Stimulated activated naive B cell treated with anti-CD40 and anti-IgM and Interleukin-4, amounts not matched to agents 10 μg/mL and 1 μg/mL and 100 μg/mL, for 72 hours (primary cell): ENCODE measurements around the gene MINAR2.

Source experiments
- ATAC-seq, 2 donors: fragments of 150-1000 bp; cut with Tn5 transposase; replicated peaks; 2 replicates each; pipeline ENCODE4 v1.10.0; 2021; ENCODE audit warnings: moderate library complexity in 1 of 2
- DNase-seq: peaks from one replicate; pipeline ENCODE4 v3.0.0; 2021
- H3K27ac Mint-ChIP-seq: one replicate; pipeline ENCODE4 v1.8.0; 2022; ENCODE audit warnings: mild to moderate bottlenecking, mixed read lengths
- H3K27me3 Mint-ChIP-seq, 2 donors: one replicate each; pipeline ENCODE4 v1.8.0; 2022; ENCODE audit warnings: mixed read lengths in 2 of 2
- H3K36me3 Mint-ChIP-seq, 2 donors: one replicate each; pipeline ENCODE4 v1.8.0; 2022; ENCODE audit warnings: mixed read lengths in 2 of 2, mild to moderate bottlenecking in 1 of 2
- H3K4me1 Mint-ChIP-seq, 2 donors: one replicate each; pipeline ENCODE4 v1.8.0; 2022; ENCODE audit warnings: mixed read lengths in 2 of 2, mild to moderate bottlenecking in 1 of 2
- H3K4me3 Mint-ChIP-seq, 2 donors: one replicate each; pipeline ENCODE4 v1.8.0; 2022; ENCODE audit warnings: mild to moderate bottlenecking in 2 of 2, mixed read lengths in 2 of 2, moderate library complexity in 1 of 2
- H3K9me3 Mint-ChIP-seq, 2 donors: one replicate each; pipeline ENCODE4 v1.8.0; 2022; ENCODE audit warnings: mixed read lengths in 2 of 2, mild to moderate bottlenecking in 1 of 2

Gene MINAR2, protein sequence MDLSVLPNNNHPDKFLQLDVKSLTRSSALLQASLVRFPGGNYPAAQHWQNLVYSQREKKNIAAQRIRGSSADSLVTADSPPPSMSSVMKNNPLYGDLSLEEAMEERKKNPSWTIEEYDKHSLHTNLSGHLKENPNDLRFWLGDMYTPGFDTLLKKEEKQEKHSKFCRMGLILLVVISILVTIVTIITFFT

DNA sequence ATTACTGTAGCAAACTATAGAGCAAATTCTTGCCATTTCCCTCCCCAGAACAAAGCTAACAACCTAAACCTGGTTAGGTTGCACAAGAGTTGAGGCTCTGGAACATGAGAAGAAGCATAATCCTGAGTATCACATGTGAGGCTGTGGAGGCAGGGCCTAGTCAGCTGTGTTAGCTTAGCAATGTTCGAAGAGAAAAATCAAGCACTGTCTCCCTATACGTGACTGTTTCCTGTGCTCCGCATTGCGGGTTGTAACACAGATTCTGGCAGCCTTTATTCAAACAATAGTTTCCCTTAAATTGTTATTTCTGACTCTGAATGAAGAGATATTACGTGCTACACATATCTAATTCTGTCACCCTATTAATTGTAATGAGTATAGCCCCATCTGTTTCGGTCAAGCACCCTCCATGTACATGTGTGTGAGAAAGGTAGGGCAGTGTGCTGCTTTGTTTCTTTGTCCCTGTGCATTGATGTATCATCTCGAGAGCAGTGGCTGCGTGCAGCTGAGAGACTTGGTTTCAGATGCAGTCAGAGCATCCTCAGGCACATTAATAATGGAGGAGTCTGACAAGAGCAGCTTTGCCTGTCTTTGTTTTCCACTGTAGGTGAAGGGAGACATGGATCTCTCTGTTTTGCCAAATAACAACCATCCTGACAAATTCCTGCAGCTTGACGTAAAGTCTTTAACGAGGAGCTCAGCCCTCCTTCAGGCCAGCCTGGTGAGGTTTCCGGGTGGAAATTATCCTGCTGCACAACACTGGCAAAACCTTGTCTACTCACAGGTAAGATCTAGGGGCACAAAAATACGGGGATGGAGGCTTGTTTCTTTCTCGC is at the start of gene MINAR2:
Gene MINAR2 (plus strand): TSS at position 523 of the 836 bp plus-strand sequence. CDS start 97 bp downstream, at position 620.
- Mint-ChIP-seq H3K4me3 (no peak within 1 kb of the TSS), H3K4me1 (no peaks in the 10 kb centered on the region), H3K9me3 (no peaks in the 10 kb centered on the region), H3K36me3 (no peaks in the 10 kb centered on the region), H3K27ac (no peak within 1 kb of the TSS), H3K27me3 (no peaks in the 10 kb centered on the region)
- ATAC-seq: no peak
- no peak for DNase-seq

DNA sequence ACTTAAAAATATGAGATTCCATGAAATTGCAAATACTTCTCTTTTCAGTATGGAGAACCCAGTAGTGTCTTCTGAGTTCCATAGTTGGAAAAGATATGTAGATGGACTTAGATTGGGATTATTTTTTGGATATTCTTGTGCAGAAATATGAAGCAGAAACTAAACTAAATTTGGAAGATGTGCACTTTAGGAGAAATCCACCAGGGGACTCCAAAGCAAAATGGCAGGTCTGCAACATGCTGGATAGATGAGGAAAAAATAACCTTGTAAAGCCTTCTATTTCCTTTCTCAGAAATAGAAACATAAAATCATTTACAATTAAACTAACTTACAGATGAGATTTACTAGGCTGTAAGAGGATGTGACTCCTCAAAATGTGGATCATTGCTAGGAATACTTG is 49.2 kb upstream of the MINAR2 start:
- H3K4me3 Mint-ChIP-seq: no peak overlapping the region
- peaks cover 0 to 4% of the 10 kb centered on the region in 2 donors for H3K9me3 Mint-ChIP-seq
- H3K27me3 Mint-ChIP-seq: no peaks in the 10 kb centered on the region
- no peak for DNase-seq
- H3K4me1 Mint-ChIP-seq: no peaks in the 10 kb centered on the region
- ATAC-seq: no peak
- H3K36me3 Mint-ChIP-seq: no peaks in the 10 kb centered on the region
- H3K27ac Mint-ChIP-seq: no peak overlapping the region

DNA sequence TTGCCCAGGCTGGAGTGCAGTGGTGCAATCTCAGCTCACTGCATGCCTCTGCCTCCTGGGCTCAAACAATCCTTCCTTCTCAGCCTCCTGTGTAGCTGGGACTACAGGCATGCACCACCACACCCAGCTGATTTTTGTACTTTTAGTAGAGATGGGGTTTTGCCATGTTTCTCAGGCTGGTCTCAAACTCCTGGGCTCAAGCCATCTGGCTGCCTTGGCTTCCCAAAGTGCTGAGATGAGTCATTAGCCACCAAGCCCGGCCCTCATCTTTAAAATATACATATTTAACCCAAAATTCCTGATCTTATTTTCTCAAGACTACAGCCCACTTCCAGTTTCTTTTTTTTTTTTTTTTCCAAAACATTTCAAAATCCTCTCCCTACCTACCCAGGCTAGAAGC is 31.7 kb upstream of the MINAR2 start:
- Mint-ChIP-seq H3K9me3 (no peaks in the 10 kb centered on the region), H3K27ac (no peak overlapping the region), H3K27me3 (no peaks in the 10 kb centered on the region), H3K4me3 (no peak overlapping the region), H3K4me1 (no peaks in the 10 kb centered on the region), H3K36me3 (no peaks in the 10 kb centered on the region)
- DNase-seq: no peak
- ATAC-seq: no peak

DNA sequence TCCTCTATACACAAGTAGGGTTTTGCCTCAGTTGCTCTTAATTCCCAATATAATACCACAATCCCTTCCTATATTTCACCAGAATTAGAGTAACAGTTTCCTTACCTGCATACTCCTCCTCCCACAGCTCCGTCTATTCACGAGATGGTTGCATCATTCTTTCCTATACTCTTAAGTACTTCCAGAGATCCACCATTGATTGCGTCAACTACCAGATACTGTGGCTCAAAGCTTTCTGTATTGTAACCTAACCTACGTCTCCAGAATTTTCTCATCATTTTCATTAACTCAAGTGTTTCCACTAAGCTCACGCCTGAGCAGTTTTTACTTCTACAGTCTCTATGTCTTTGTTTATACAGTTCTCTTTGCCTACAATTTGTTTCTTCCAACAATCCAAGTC is 31.2 kb upstream of the MINAR2 start:
- Mint-ChIP-seq H3K36me3 (no peaks in the 10 kb centered on the region), H3K4me1 (no peaks in the 10 kb centered on the region), H3K27ac (no peak overlapping the region), H3K4me3 (no peak overlapping the region), H3K9me3 (no peaks in the 10 kb centered on the region), H3K27me3 (no peaks in the 10 kb centered on the region)
- ATAC-seq: no peak
- DNase-seq: no peak

DNA sequence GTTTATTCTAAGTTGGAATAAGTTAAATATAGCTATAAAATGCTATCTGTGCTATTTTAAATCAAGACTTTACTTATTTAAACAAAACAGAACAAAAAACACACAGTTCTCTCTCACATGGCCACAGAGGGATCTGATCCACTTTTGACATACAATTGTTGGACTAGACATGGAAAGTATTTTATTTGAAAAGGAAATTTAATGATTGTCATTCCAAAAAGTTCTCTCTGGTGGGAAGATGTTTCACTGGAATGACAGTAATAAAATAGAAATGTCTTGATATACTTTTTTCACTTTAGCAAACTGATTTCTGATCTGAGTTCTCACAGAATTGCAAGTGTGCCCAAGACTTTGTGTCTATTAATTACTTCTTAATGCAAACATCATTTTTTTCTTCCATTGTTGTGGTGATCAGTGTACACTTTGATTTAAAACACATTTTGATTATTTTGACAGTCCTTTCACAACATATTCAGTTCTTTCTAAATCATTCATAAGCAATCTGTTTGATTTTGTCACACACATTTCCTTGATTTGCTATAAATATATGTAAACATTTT is 30.1 kb upstream of the MINAR2 start:
- no peaks in the 10 kb centered on the region for H3K27me3 Mint-ChIP-seq
- H3K4me1 Mint-ChIP-seq: no peaks in the 10 kb centered on the region
- no peak overlapping the region for H3K4me3 Mint-ChIP-seq
- no peaks in the 10 kb centered on the region for H3K9me3 Mint-ChIP-seq
- ATAC-seq: no peak
- no peak overlapping the region for H3K27ac Mint-ChIP-seq
- DNase-seq: no peak
- no peaks in the 10 kb centered on the region for H3K36me3 Mint-ChIP-seq

DNA sequence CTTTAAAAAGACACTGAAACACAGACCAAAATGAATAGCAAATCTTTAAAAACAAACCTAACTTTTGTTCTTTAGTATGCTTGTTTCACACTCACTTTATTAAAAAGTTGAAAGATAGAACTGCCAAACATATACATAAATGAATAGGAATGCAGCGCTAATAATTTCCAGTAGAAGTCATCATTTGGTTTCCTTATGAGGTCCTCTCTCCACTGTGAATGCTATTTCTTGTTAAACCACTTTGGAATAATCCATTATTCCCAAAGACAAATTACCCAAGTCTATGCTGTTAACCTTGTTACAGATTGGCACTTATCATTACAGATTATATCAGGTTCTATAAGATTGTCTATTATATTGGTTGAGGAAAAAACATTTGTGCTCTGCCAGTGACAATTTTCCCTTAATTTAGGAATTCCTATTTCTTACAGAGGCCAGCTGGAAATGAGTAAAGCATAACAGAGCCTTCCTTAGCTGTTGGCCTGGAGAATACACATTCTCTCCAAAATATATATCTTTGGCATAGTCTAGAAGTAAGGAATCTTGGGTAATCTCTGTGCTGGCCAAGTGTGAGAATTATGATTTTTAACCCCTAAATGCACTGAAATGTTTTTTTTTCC is 29.3 kb upstream of the MINAR2 start:
- H3K4me3 Mint-ChIP-seq: no peak overlapping the region
- no peak for ATAC-seq
- DNase-seq: no peak
- no peaks in the 10 kb centered on the region for H3K4me1 Mint-ChIP-seq
- no peak overlapping the region for H3K27ac Mint-ChIP-seq
- H3K27me3 Mint-ChIP-seq: no peaks in the 10 kb centered on the region
- no peaks in the 10 kb centered on the region for H3K9me3 Mint-ChIP-seq
- no peaks in the 10 kb centered on the region for H3K36me3 Mint-ChIP-seq

DNA sequence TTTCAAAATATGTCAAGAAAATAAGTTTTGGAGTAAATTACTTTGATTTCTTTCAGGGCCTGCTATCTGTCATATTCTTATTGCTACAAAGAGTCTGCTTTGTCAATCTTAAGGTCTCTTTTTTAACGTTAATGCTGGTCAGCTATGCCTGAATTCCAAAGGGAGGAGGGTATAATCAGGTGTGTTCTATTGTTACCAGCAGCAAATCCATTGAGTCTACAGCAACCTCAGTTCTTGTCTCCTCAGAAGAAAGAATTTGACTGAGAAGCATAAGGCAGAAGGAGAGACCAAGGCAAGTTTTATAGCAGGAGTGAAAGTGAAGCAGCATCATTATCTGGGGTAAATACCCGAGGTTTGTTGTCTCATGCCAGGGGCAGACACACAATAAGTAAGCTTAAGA is 23.7 kb upstream of the MINAR2 start:
- ATAC-seq (no peak), DNase-seq (no peak)
- Mint-ChIP-seq H3K9me3 (no peaks in the 10 kb centered on the region), H3K27ac (no peak overlapping the region), H3K4me1 (no peaks in the 10 kb centered on the region), H3K4me3 (no peak overlapping the region), H3K27me3 (no peaks in the 10 kb centered on the region), H3K36me3 (no peaks in the 10 kb centered on the region)

DNA sequence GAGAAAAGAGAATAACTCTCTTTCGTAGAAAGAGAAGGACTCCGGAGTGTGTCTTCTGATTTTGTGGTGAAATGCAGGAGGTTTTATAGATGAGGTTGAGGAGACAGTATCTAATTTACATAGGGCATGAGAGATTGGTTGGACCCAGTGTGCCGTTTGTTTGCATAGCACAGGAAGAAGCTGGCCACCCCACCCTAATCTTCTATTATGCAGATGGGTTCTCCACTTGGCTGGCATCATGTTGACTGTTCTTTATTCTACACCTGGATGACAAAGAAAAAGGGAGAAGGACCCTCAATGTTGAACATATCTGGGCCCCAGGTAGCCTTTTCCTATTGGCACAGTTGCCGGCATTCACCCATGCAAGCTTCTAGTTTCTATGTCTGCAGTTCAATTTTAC is 23.2 kb upstream of the MINAR2 start:
- Mint-ChIP-seq H3K27me3 (no peaks in the 10 kb centered on the region), H3K9me3 (no peaks in the 10 kb centered on the region), H3K36me3 (no peaks in the 10 kb centered on the region), H3K4me3 (no peak overlapping the region), H3K4me1 (no peaks in the 10 kb centered on the region), H3K27ac (no peak overlapping the region)
- DNase-seq (no peak), ATAC-seq (no peak)

DNA sequence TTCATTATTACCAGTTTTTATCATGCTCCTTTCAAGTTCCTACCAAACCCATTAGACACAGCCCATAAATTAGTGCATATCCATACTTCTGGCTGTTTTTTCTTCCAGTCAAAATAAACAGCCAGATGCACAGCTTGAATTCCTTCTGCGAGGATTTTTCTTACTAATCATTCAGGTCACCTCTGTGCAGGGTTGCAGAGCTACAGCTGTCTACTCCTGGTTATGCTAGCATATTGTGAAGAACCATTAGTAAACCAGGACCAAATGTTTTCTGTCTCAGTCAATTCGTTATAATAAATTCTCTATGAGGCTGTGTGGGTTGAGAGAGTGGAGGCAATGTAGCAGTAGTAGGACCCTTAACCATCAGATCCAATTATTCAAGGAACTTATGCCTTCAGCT is 8.1 kb upstream of the MINAR2 start:
- H3K36me3 Mint-ChIP-seq: no peaks in the 10 kb centered on the region
- no peak for ATAC-seq
- no peaks in the 10 kb centered on the region for H3K27me3 Mint-ChIP-seq
- DNase-seq: no peak
- H3K4me1 Mint-ChIP-seq: no peaks in the 10 kb centered on the region
- no peaks in the 10 kb centered on the region for H3K9me3 Mint-ChIP-seq
- no peak overlapping the region for H3K4me3 Mint-ChIP-seq
- no peak overlapping the region for H3K27ac Mint-ChIP-seq

DNA sequence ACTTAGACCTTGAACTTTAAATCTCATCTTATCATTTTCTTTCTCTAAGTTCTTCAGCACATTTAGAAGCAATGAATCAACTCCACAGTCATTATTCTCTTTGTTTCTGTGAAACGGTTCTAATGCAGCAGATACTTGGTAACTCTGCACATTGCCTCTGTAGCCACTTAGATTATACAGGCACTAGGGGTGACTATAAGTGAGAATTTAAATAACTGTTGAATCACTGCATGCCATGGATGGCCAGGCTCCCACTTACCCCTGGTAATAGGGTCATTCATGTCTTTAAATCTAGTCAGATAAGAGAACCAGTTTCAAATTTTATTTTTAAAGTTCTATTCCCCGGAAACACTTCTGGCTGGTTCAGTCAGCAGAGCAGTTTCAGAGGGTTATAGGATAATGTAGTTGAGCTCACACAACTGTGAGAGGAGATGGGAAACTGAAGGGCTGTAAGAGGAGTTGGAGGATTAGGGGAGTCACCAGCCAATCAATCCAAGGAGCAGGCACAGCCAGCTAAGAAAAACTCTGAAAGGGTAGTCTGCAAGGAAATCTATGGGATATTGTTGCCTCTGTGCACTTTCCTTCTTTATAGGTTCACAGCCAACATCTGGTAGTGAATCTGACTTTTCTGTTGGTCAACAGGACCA is 4.2 kb upstream of the MINAR2 start:
- H3K36me3 Mint-ChIP-seq: no peaks in the 10 kb centered on the region
- H3K4me1 Mint-ChIP-seq: no peaks in the 10 kb centered on the region
- DNase-seq (no peak), ATAC-seq (no peak)
- no peak overlapping the region for H3K4me3 Mint-ChIP-seq
- H3K9me3 Mint-ChIP-seq: no peaks in the 10 kb centered on the region
- H3K27me3 Mint-ChIP-seq: no peaks in the 10 kb centered on the region
- H3K27ac Mint-ChIP-seq: no peak overlapping the region

DNA sequence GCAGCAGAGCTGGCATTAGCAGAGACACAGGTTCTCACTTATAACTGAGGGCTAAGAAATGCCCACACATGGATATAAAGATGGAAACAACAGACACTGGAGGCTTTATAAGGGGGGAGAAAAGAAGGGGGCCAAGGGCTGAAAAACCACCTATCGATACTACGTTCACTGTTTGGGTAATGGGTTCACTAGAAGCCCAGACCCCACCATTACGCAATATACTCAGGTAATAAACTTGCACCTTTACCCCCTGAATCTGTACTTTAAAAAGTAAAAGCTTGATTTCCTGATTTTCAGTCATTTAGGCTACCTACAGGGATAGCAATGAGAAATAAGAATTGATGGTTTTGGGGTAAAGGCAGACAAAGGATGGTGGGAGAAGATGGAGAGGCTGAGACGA is 1.9 kb upstream of the MINAR2 start:
- H3K36me3 Mint-ChIP-seq: no peaks in the 10 kb centered on the region
- no peak overlapping the region for H3K4me3 Mint-ChIP-seq
- no peak overlapping the region for H3K27ac Mint-ChIP-seq

DNA sequence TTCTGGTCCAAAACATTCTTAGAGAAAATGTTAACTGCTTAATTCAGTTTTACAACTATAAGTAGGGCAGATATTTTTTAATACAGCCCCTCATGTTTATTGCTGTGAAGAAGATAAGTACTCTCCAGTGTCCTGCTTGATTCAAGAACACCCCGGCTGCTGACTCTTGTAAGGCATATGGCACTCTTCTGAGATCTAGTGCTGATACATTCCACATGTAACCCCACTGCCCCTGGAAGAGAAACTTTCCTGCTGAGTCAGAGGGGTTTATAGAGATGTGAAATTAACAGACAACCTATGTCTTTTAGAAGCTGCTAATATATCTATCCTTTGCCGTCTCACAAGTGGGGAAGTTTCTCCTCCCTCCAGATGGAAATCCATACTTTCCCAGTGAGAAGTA is 1.0 kb upstream of the MINAR2 start:
- no peak overlapping the region for H3K4me3 Mint-ChIP-seq

More for the DNA sequence above, 1.9 kb upstream of the MINAR2 start:
- DNase-seq (no peak), ATAC-seq (no peak)
- H3K4me1 Mint-ChIP-seq: no peaks in the 10 kb centered on the region
- no peaks in the 10 kb centered on the region for H3K9me3 Mint-ChIP-seq
- H3K27me3 Mint-ChIP-seq: no peaks in the 10 kb centered on the region

DNA sequence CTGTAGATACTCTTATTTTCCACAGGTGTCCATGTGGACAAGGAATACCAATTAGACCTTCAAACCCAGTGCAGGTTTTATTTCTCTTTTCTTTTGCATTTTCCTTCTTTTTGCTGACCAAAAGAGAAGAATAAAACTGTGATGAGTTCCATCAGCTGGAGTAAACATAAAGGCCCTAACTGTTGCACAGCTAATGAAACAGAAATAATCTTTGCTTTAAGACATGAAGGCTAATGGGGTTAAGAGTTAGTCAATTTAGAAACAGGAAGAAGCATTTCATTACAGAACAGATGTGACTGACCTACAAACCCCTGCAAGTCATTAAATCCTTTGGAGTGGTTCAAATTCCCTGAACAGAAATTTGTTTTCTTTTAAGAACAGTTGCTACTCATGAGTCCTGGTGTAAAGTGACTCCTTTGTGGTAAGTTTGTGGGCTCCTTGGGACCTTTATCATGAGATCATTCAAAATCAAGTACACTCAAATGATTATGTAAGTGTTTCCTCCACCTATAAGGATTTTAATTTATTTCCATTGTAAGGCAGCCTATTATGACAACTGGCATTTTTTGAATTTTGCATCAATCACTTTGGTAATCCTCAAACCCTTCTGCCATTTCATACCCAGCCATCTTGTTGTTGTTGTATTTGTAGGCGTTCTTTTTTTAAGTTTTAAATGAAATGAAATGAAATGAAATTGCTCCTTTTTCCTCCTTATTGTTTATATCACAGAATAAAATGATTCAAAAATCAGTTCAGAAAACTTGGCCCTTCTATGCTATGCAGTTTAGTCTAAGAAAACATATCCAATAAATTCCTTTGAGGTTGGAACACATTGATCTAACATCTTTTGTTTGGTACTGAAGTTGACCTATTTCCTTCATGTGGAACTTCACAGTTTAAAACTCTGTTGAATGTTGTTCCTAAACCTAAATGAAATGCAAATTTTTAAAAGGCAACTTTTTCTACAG is 1.3 kb downstream of the MINAR2 start:
- no peak for DNase-seq
- Mint-ChIP-seq H3K27ac (no peak overlapping the region), H3K4me1 (no peaks in the 10 kb centered on the region), H3K4me3 (no peak overlapping the region), H3K9me3 (no peaks in the 10 kb centered on the region), H3K27me3 (no peaks in the 10 kb centered on the region), H3K36me3 (no peaks in the 10 kb centered on the region)
- no peak for ATAC-seq

More for the DNA sequence above, 1.0 kb upstream of the MINAR2 start:
- H3K27ac Mint-ChIP-seq: no peak overlapping the region
- no peaks in the 10 kb centered on the region for H3K27me3 Mint-ChIP-seq
- ATAC-seq (no peak), DNase-seq (no peak)
- no peaks in the 10 kb centered on the region for H3K9me3 Mint-ChIP-seq
- no peaks in the 10 kb centered on the region for H3K4me1 Mint-ChIP-seq
- no peaks in the 10 kb centered on the region for H3K36me3 Mint-ChIP-seq
